OCI-LY3 (cell line): Measurements from ENCODE around the gene TCF20.

ENCODE experiments used
- H2AFZ ChIP-seq: fragments of 200-600, 300-600 bp; shearing (Covaris generic); 2 replicates; pipeline ENCODE4 v1.6.0; 2014; ENCODE audit warnings: antibody characterized with exemption, low read depth, low read length
- H3K27ac ChIP-seq: fragments of 200-600, 300-600 bp; sonication (generic); 2 replicates; pipeline ENCODE4 v1.5.1; 2014; ENCODE audit warnings: mild to moderate bottlenecking, low read length, moderate library complexity, mixed read lengths
- H3K27me3 ChIP-seq: fragments of 200-600, 300-600 bp; sonication (generic); 2 replicates; pipeline ENCODE4 v1.6.1; 2014; ENCODE audit warnings: low read depth, low read length, mixed read lengths
- H3K36me3 ChIP-seq: fragments of 200-600, 300-600 bp; sonication (generic); replicated peaks from 2 replicates; pipeline ENCODE3; 2014; ENCODE audit warnings: low read depth, low read length, mixed read lengths
- H3K4me1 ChIP-seq: fragments of 300-600, 200-600 bp; sonication (generic); 2 replicates; pipeline ENCODE4 v1.6.1; 2014; ENCODE audit warnings: low read length, mixed read lengths
- H3K4me2 ChIP-seq: fragments of 200-600, 300-600 bp; sonication (generic); 2 replicates; pipeline ENCODE4 v1.6.1; 2014; ENCODE audit warnings: low read length, mixed read lengths
- H3K4me3 ChIP-seq: fragments of 300-600, 200-600 bp; sonication (generic); 2 replicates; pipeline ENCODE4 v1.5.1; 2014; ENCODE audit warnings: antibody characterized with exemption, mild to moderate bottlenecking, low read length, moderate library complexity
- H3K79me2 ChIP-seq: fragments of 300-600, 200-600 bp; shearing (Covaris generic); 2 replicates; pipeline ENCODE4 v1.6.1; 2014; ENCODE audit warnings: mild to moderate bottlenecking, low read length, mixed read lengths
- H3K9ac ChIP-seq: fragments of 300-600, 200-600 bp; shearing (Covaris generic); 2 replicates; pipeline ENCODE4 v1.6.0; 2014; ENCODE audit warnings: mild to moderate bottlenecking, low read length, moderate library complexity
- H3K9me3 ChIP-seq: fragments of 200-600, 300-600 bp; shearing (Covaris generic); 2 replicates; pipeline ENCODE4 v1.6.1; 2014; ENCODE audit warnings: low read length, mixed read lengths; ENCODE audit not compliant: insufficient read depth
- H4K20me1 ChIP-seq: fragments of 200-600, 300-600 bp; sonication (generic); 2 replicates; pipeline ENCODE4 v1.6.1; 2016; ENCODE audit warnings: low read length, mixed read lengths; ENCODE audit not compliant: insufficient read depth
- CTCF ChIP-seq: fragments of 200-600, 300-600 bp; sonication (generic); IDR thresholded peaks from 2 replicates; pipeline ENCODE4 v1.5.1; 2014; ENCODE audit warnings: antibody characterized with exemption, low read length, low read depth
- EZH2phosphoT487 ChIP-seq: fragments of 200-600 bp; shearing (Covaris generic); IDR thresholded peaks from 2 replicates; pipeline ENCODE4 v1.6.1; 2018; ENCODE audit warnings: antibody characterized with exemption, mixed run types, low read depth

The TCF20 gene

GRCh38 chr22:42307806-42308563, 37.5 kb upstream of the TCF20 start:
- Histone ChIP-seq H3K79me2 (no peaks in the 10 kb centered on the region), H3K36me3 (no peaks in the 10 kb centered on the region), H3K4me2 (no peak overlapping the region), H3K27me3 (peaks cover 29% of the 10 kb centered on the region), H3K27ac (no peak overlapping the region), H4K20me1 (no peaks in the 10 kb centered on the region), H3K9ac (no peak overlapping the region), H3K9me3 (no peaks in the 10 kb centered on the region), H3K4me1 (no peaks in the 10 kb centered on the region), H2AFZ (no peak overlapping the region), H3K4me3 (no peak overlapping the region)
- TF ChIP-seq EZH2phosphoT487: no peak
- no peak for TF ChIP-seq CTCF

- H3K4me2 ChIP-seq: no peak overlapping the region
- TF ChIP-seq EZH2phosphoT487: no peak
- no peak for TF ChIP-seq CTCF
- no peak overlapping the region for H3K9ac ChIP-seq
- H3K4me1 ChIP-seq: peaks cover 5% of the 10 kb centered on the region
- H4K20me1 ChIP-seq: no peaks in the 10 kb centered on the region
- H3K36me3 ChIP-seq: no peaks in the 10 kb centered on the region
- no peak overlapping the region for H3K4me3 ChIP-seq
- H3K27ac ChIP-seq: no peak overlapping the region
- no peak overlapping the region for H2AFZ ChIP-seq
- no peaks in the 10 kb centered on the region for H3K9me3 ChIP-seq
- H3K27me3 ChIP-seq: peaks cover 24% of the 10 kb centered on the region
- H3K79me2 ChIP-seq: no peaks in the 10 kb centered on the region
These were observed 35.6 kb upstream of the TCF20 start for GRCh38 chr22:42306010-42306409.

- no peaks in the 10 kb centered on the region for H3K9me3 ChIP-seq
- no peak overlapping the region for H2AFZ ChIP-seq
- H3K79me2 ChIP-seq: no peaks in the 10 kb centered on the region
- H3K27ac ChIP-seq: no peak overlapping the region
- peaks cover 24% of the 10 kb centered on the region for H3K27me3 ChIP-seq
- H3K4me1 ChIP-seq: peaks cover 21% of the 10 kb centered on the region
- no peak overlapping the region for H3K4me3 ChIP-seq
- no peaks in the 10 kb centered on the region for H4K20me1 ChIP-seq
- TF ChIP-seq EZH2phosphoT487 (no peak), CTCF (no peak)
- H3K4me2 ChIP-seq: no peak overlapping the region
- no peaks in the 10 kb centered on the region for H3K36me3 ChIP-seq
- no peak overlapping the region for H3K9ac ChIP-seq
These were observed 33.9 kb upstream of the TCF20 start for GRCh38 chr22:42304324-42304790.

GRCh38 chr22:42303396-42304323, 33.2 kb upstream of the TCF20 start:
- Histone ChIP-seq H3K4me1 (peaks cover 25% of the 10 kb centered on the region), H3K4me2 (no peak overlapping the region), H3K27ac (no peak overlapping the region), H3K36me3 (no peaks in the 10 kb centered on the region), H2AFZ (no peak overlapping the region), H3K79me2 (no peaks in the 10 kb centered on the region), H3K4me3 (no peak overlapping the region), H3K9ac (no peak overlapping the region), H3K27me3 (peaks cover 24% of the 10 kb centered on the region), H4K20me1 (no peaks in the 10 kb centered on the region), H3K9me3 (no peaks in the 10 kb centered on the region)
- TF ChIP-seq CTCF: no peak
- TF ChIP-seq EZH2phosphoT487: no peak
